Natural killer cell (primary cell): ENCODE data around the gene OBSCN. TPM values are rescaled to one million over a fixed set of nuclear protein-coding genes. Genes with fewer than 3 reads are reported as not detected.
"Not testable (repeated sequence)": the region's sequence is repeated elsewhere in the genome, so short reads cannot be mapped to it uniquely, and the experiment has no call there.

ENCODE experiments used
- ATAC-seq, 3 donors: fragments of 150-1000 bp in 2 of 3; fragments of 200-7000 bp in 1 of 3; cut with Tn5 transposase; 1 replicate in 1 of 3; 2 replicates in 2 of 3; pipeline ENCODE4 v1.10.0; 2021; ENCODE audit warnings: mild to moderate bottlenecking in 2 of 3, moderate library complexity in 2 of 3
- DNase-seq, 2 donors: peaks; one replicate each; pipeline versions ENCODE4 v3.0.0 to v3.0.0-alpha.2; 2013 to 2021; ENCODE audit warnings: mixed read lengths in 1 of 2
- H3K27ac ChIP-seq: one replicate; pipeline ENCODE4 v1.5.1; 2013; ENCODE audit warnings: mild to moderate bottlenecking, low read length
- H3K27me3 ChIP-seq: one replicate; pipeline ENCODE4 v1.6.1; 2013; ENCODE audit warnings: low read length; ENCODE audit not compliant: control insufficient read depth, insufficient read depth
- H3K36me3 ChIP-seq: one replicate; pipeline ENCODE4 v1.6.1; 2013; ENCODE audit warnings: low read length; ENCODE audit not compliant: control insufficient read depth, insufficient read depth
- H3K4me1 ChIP-seq: one replicate; pipeline ENCODE4 v1.6.1; 2013; ENCODE audit warnings: low read length; ENCODE audit not compliant: control insufficient read depth, insufficient read depth
- H3K4me3 ChIP-seq: one replicate; pipeline ENCODE4 v1.5.1; 2013; ENCODE audit warnings: low read length
- H3K9me3 ChIP-seq: one replicate; pipeline ENCODE4 v1.6.1; 2013; ENCODE audit warnings: low read length; ENCODE audit not compliant: control insufficient read depth, insufficient read depth
- H3K27ac Mint-ChIP-seq, 2 donors: one replicate each; pipeline ENCODE4 v1.8.0; 2022; ENCODE audit warnings: mild to moderate bottlenecking in 2 of 2, mixed read lengths in 2 of 2, moderate library complexity in 1 of 2
- H3K27me3 Mint-ChIP-seq, 2 donors: one replicate each; pipeline ENCODE4 v1.8.0; 2022; ENCODE audit warnings: low read depth in 2 of 2, mixed read lengths in 2 of 2
- H3K36me3 Mint-ChIP-seq: one replicate; pipeline ENCODE4 v1.8.0; 2022; ENCODE audit warnings: mixed read lengths
- H3K4me1 Mint-ChIP-seq, 2 donors: one replicate each; pipeline ENCODE4 v1.8.0; 2022; ENCODE audit warnings: mixed read lengths in 2 of 2
- H3K4me3 Mint-ChIP-seq: one replicate; pipeline ENCODE4 v1.8.0; 2022; ENCODE audit warnings: mild to moderate bottlenecking, moderate library complexity, mixed read lengths
- H3K9me3 Mint-ChIP-seq, 2 donors: one replicate each; pipeline ENCODE4 v1.8.0; 2022; ENCODE audit warnings: mixed read lengths in 2 of 2
- WGBS: methylation state at CpG from one replicate; pipeline ENCODE4 v1.1.7; 2013; ENCODE audit warnings: missing lambda C conversion rate; ENCODE audit not compliant: insufficient coverage; 5-methylcytosine and 5-hydroxymethylcytosine counted together
- intact Hi-C: fragments of 100-400 bp; cut with micrococcal nuclease; formaldehyde crosslinking; loops from one replicate; pipeline ENCODE4 v1.14.2; 2022
- total RNA-seq, 4 donors: library from RNA; stranded (reverse); fragments of 120-200 nt in 1 of 4; gene quantifications; one replicate each; pipeline versions ENCODE4 v1.2.3 to v1.2.4, GENCODE V29; 2013 to 2022
- TF ChIP-seq, protein P1 (sequence below): fragments of 200-600 bp; IDR thresholded peaks from one replicate; pipeline ENCODE4 v1.8.0; 2022; ENCODE audit warnings: antibody characterized with exemption

Gene OBSCN
- total RNA-seq, 3 donors from 2014 or later (not counting 1 experiment from before 2014, with no cell fraction given), result 9.6 to 30.0 (median 14.3) TPM

DNA sequence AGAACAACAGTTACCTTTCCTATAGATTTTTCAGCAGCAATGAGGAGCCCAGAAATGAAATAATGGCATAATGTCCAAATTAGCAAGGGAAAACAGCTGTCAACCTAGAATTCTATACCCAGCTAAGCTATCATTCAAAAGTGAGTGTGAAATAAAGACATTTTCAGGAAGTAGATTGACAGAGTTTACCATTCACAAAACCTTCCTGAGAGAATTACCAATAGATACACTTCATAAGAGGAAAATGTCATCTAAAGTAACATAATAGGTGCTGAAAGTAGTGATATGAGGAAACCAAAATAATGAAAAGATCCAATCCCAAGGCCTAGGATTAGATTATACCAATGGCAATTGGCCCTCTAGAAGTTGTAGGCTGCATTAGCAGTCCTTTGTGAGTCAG lies 34.6 kb downstream of the OBSCN start:
- DNase-seq (no peak), ATAC-seq (no peak)
- Mint-ChIP-seq H3K27ac (no peak overlapping the region), H3K4me1 (no peaks in the 10 kb centered on the region), H3K4me3 (no peak overlapping the region), H3K9me3 (peaks cover 9 to 17% of the 10 kb centered on the region in 2 donors), H3K36me3 (peaks cover 52% of the 10 kb centered on the region), H3K27me3 (no peaks in the 10 kb centered on the region)
- peaks cover 26% of the 10 kb centered on the region for H3K9me3 ChIP-seq
- no peak overlapping the region for H3K27ac ChIP-seq
- peaks cover 2% of the 10 kb centered on the region for H3K36me3 ChIP-seq
- intact Hi-C loops, result no loop called here
- no peak overlapping the region for H3K4me3 ChIP-seq
- no peaks in the 10 kb centered on the region for H3K4me1 ChIP-seq
- TF ChIP-seq, protein P1, sequence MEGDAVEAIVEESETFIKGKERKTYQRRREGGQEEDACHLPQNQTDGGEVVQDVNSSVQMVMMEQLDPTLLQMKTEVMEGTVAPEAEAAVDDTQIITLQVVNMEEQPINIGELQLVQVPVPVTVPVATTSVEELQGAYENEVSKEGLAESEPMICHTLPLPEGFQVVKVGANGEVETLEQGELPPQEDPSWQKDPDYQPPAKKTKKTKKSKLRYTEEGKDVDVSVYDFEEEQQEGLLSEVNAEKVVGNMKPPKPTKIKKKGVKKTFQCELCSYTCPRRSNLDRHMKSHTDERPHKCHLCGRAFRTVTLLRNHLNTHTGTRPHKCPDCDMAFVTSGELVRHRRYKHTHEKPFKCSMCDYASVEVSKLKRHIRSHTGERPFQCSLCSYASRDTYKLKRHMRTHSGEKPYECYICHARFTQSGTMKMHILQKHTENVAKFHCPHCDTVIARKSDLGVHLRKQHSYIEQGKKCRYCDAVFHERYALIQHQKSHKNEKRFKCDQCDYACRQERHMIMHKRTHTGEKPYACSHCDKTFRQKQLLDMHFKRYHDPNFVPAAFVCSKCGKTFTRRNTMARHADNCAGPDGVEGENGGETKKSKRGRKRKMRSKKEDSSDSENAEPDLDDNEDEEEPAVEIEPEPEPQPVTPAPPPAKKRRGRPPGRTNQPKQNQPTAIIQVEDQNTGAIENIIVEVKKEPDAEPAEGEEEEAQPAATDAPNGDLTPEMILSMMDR, result no peak
- no peaks in the 10 kb centered on the region for H3K27me3 ChIP-seq

DNA sequence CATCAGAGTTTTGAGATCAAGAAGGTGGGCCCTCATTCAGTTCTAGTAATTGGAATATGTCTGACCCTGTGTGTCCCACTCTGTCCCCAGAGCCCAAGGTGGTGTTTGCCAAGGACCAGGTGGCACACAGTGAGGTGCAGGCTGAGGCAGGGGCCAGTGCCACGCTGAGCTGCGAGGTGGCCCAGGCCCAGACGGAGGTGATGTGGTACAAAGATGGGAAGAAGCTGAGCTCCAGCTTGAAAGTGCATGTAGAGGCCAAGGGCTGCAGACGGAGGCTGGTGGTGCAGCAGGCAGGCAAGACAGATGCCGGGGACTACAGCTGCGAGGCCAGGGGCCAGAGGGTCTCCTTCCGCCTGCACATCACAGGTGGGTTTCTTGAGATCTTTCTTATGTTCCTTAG lies 35.2 kb downstream of the OBSCN start:
- peaks cover 2% of the 10 kb centered on the region for H3K36me3 ChIP-seq
- Mint-ChIP-seq H3K27me3 (no peaks in the 10 kb centered on the region), H3K4me1 (no peaks in the 10 kb centered on the region), H3K36me3 (peaks cover 52% of the 10 kb centered on the region), H3K27ac (no peak overlapping the region), H3K9me3 (peaks cover 9 to 17% of the 10 kb centered on the region in 2 donors), H3K4me3 (no peak overlapping the region)
- H3K27me3 ChIP-seq, result no peaks in the 10 kb centered on the region
- intact Hi-C loops, result no loop called here
- TF ChIP-seq, protein P1, result no peak
- DNase-seq (no peak), ATAC-seq (no peak)
- no peak overlapping the region for H3K27ac ChIP-seq
- H3K4me1 ChIP-seq, result no peaks in the 10 kb centered on the region
- peaks cover 26% of the 10 kb centered on the region for H3K9me3 ChIP-seq
- 96% methylated on average over 6 of the region's 7 CpGs for WGBS
- H3K4me3 ChIP-seq, result no peak overlapping the region

DNA sequence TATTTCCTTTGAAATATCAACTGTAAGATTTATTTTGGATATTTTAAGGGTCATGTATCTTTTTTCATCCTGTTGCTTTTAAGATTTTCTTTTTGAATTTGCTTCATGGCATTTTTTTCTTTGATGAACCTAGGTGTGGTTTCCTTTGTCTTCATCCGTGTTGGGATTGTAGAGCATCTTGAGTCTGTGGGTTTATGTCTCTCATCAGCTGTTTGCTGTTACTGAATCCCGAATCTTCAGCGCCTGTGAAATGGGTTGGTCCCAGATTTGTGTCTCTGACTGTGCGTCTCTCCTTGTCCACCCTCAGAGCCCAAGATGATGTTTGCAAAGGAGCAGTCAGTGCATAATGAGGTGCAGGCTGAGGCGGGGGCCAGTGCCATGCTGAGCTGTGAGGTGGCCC lies 36.1 kb downstream of the OBSCN start:
- peaks cover 26% of the 10 kb centered on the region for H3K9me3 ChIP-seq
- ATAC-seq, H3K4me1 ChIP-seq, intact Hi-C loops, H3K27me3 Mint-ChIP-seq, DNase-seq, H3K27ac Mint-ChIP-seq, H3K4me1 Mint-ChIP-seq, H3K36me3 ChIP-seq, H3K4me3 ChIP-seq, H3K27ac ChIP-seq, H3K4me3 Mint-ChIP-seq, H3K27me3 ChIP-seq: not testable (repeated sequence)
- Mint-ChIP-seq H3K9me3 (peaks cover 9 to 17% of the 10 kb centered on the region in 2 donors), H3K36me3 (peaks cover 52% of the 10 kb centered on the region)
- WGBS, result 85% methylated on average over 5 of the region's 5 CpGs

DNA sequence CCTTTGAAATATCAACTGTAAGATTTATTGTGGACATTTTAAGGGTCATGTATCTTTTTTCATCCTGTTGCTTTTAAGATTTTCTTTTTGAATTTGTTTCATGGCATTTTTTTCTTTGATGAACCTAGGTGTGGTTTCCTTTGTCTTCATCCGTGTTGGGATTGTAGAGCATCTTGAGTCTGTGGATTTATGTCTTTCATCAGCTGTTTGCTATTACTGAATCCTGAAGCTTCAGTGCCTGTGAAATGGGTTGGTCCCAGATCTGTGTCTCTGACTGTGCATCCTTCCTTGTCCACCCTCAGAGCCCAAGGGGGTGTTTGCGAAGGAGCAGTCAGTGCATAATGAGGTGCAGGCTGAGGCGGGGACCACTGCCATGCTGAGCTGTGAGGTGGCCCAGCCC lies 37.3 kb downstream of the OBSCN start:
- H3K4me1 Mint-ChIP-seq, result no peaks in the 10 kb centered on the region
- peaks cover 9 to 17% of the 10 kb centered on the region in 2 donors for H3K9me3 Mint-ChIP-seq
- DNase-seq, result no peak
- Histone ChIP-seq H3K4me3 (no peak overlapping the region), H3K9me3 (peaks cover 26% of the 10 kb centered on the region), H3K27me3 (no peaks in the 10 kb centered on the region), H3K4me1 (no peaks in the 10 kb centered on the region), H3K27ac (no peak overlapping the region), H3K36me3 (peaks cover 2% of the 10 kb centered on the region)
- 93% methylated on average over 3 of the region's 3 CpGs for WGBS
- TF ChIP-seq, protein P1, result no peak
- ATAC-seq, result no peak
- peaks cover 52% of the 10 kb centered on the region for H3K36me3 Mint-ChIP-seq
- intact Hi-C loops, result no loop called here
- no peak overlapping the region for H3K4me3 Mint-ChIP-seq
- H3K27ac Mint-ChIP-seq, result no peak overlapping the region
- H3K27me3 Mint-ChIP-seq, result no peaks in the 10 kb centered on the region
